ENCODE results near the gene PRDM7.

GRCh38 chr16:90031931-90032673 lies 45.0 kb downstream of the PRDM7 start:
- TF ChIP-seq SIN3A (IDR thresholded peaks at IDR 0.05; ENCODE audit: borderline replicate concordance, insufficient read depth, low read length) (no peak), FOXP2 (optimal IDR thresholded peaks at IDR 0.05; ENCODE audit: borderline replicate concordance, extremely low read depth, extremely low read length, insufficient read depth) (no peak), TAF1 (IDR thresholded peaks at IDR 0.05; ENCODE audit: borderline replicate concordance, insufficient read depth, low read length) (no peak)
